ENCODE data around the gene COL4A2. TPM values are rescaled to one million over a fixed set of nuclear protein-coding genes. Genes with fewer than 3 reads are reported as not detected.

Gene COL4A2
- polyA plus RNA-seq, 1 experiment: 886 TPM

GRCh38 chr13:110557610-110558305 is 250.7 kb downstream of the COL4A2 start:
- ChIA-PET POLR2A (no interaction called here), CTCF (interaction anchor here (0.6 kb wide), 1 partner anchor 19 kb away, joined by 3 read pairs; no protein-coding TSS in a partner anchor)
- DNase-seq (ENCODE audit: low read depth): no peak
- Histone ChIP-seq H3K36me3 (ENCODE audit: control insufficient read depth, insufficient read depth, low read length) (peaks cover 2% of the 10 kb centered on the region; the same call in 1 of the 2 replicates), H3K27me3 (ENCODE audit: control insufficient read depth, insufficient read depth, low read length) (no peaks in the 10 kb centered on the region), H3K4me3 (ENCODE audit: low read depth, low read length) (no peak overlapping the region)
- TF ChIP-seq CTCF (IDR thresholded peaks at IDR 0.05; ENCODE audit: insufficient read depth, low read depth, low read length): no peak

GRCh38 chr13:110559429-110559943 is 252.4 kb downstream of the COL4A2 start:
- Histone ChIP-seq H3K36me3 (ENCODE audit: control insufficient read depth, insufficient read depth, low read length) (peaks cover 2% of the 10 kb centered on the region; the same call in 1 of the 2 replicates), H3K4me3 (ENCODE audit: low read depth, low read length) (peak overlapping the region; percentile 18; the same call in 1 of the 2 replicates), H3K27me3 (ENCODE audit: control insufficient read depth, insufficient read depth, low read length) (peaks cover 3% of the 10 kb centered on the region; the same call in 1 of the 2 replicates)
- CTCF ChIA-PET: interaction anchor here (0.6 to 1.7 kb wide), 2 partner anchors 338 to 1883 kb away, joined by 3 to 5 read pairs; no protein-coding TSS in a partner anchor
- no peak for DNase-seq (ENCODE audit: low read depth)
- TF ChIP-seq CTCF (IDR thresholded peaks at IDR 0.05; ENCODE audit: insufficient read depth, low read depth, low read length): no peak
- POLR2A ChIA-PET: no interaction called here

GRCh38 chr13:110559986-110560385 is 252.9 kb downstream of the COL4A2 start:
- H3K4me3 ChIP-seq (ENCODE audit: low read depth, low read length): peak overlapping the region; percentile 18; the same call in 1 of the 2 replicates
- ChIA-PET POLR2A (no interaction called here), CTCF (interaction anchor here (1.7 kb wide), 1 partner anchor 338 kb away, joined by 5 read pairs; no protein-coding TSS in a partner anchor)
- no peak for DNase-seq (ENCODE audit: low read depth)
- peaks cover 2% of the 10 kb centered on the region; the same call in 1 of the 2 replicates for H3K36me3 ChIP-seq (ENCODE audit: control insufficient read depth, insufficient read depth, low read length)
- peaks cover 4% of the 10 kb centered on the region; the same call in 1 of the 2 replicates for H3K27me3 ChIP-seq (ENCODE audit: control insufficient read depth, insufficient read depth, low read length)
- no peak for TF ChIP-seq CTCF (IDR thresholded peaks at IDR 0.05; ENCODE audit: insufficient read depth, low read depth, low read length)

- Histone ChIP-seq H3K4me3 (ENCODE audit: low read depth, low read length) (peak overlapping the region; percentile 87), H3K27me3 (ENCODE audit: control insufficient read depth, insufficient read depth, low read length) (peaks cover 4% of the 10 kb centered on the region; the same call in 1 of the 2 replicates), H3K36me3 (ENCODE audit: control insufficient read depth, insufficient read depth, low read length) (peaks cover 2% of the 10 kb centered on the region; the same call in 1 of the 2 replicates)
- POLR2A ChIA-PET: no interaction called here
- CTCF ChIA-PET: interaction anchor here (1.0 to 1.7 kb wide), 2 partner anchors 49 to 339 kb away, joined by 3 to 5 read pairs; no protein-coding TSS in a partner anchor
- TF ChIP-seq CTCF (IDR thresholded peaks at IDR 0.05; ENCODE audit: insufficient read depth, low read depth, low read length): no peak
- DNase-seq (ENCODE audit: low read depth): no peak
These were observed 253.7 kb downstream of the COL4A2 start for GRCh38 chr13:110560601-110561343.
